HCT116 (cell line): Measurements from ENCODE around the gene PDK2. TPM values are rescaled to one million over a fixed set of nuclear protein-coding genes. Genes with fewer than 3 reads are reported as not detected.

Experiments
- ATAC-seq: fragments of 200-7000 bp; cut with Tn5 transposase; 2 replicates; pipeline ENCODE4 v1.9.1; 2020; ENCODE audit warnings: mild to moderate bottlenecking, moderate library complexity
- BruUV-seq: library from RNA; stranded (reverse); fragments of 400-500 nt; replicated peaks from 2 replicates; lab custom pipeline; 2021; lab: Mats Ljungman, UMichigan
- CTCF ChIA-PET: fragments of 300-600 bp; sonication (Branson Sonifier 250); formaldehyde crosslinking; loops from one replicate; lab custom pipeline; 2021; ENCODE audit warnings: antibody characterized with exemption; lab: Charles Lee
- POLR2A ChIA-PET: fragments of 300-600, 350-600 bp; sonication (Branson Sonifier 250); formaldehyde crosslinking; loops from one replicate; lab custom pipeline; 2021; ENCODE audit warnings: antibody characterized with exemption; lab: Charles Lee
- RAD21 ChIA-PET, 2 experiments: fragments of 300-600 bp; sonication (Branson Sonifier 250); formaldehyde crosslinking; loops; one replicate each; lab custom pipeline; 2023; ENCODE audit warnings: low total read pairs in 2 of 2; ENCODE audit not compliant: uncharacterized antibody in 2 of 2, unreplicated experiment in 2 of 2, low non-redundant PET in 1 of 2; lab: Charles Lee
- DNase-seq: peaks from one replicate; pipeline ENCODE4 v3.0.0-alpha.2; 2010; ENCODE audit warnings: low read depth, low spot score
- H2AFZ ChIP-seq: fragments of 200-600 bp; shearing (Covaris generic), sonication (generic); 2 replicates; pipeline ENCODE4 v1.6.1; 2017; ENCODE audit warnings: low read depth, mixed run types, mixed read lengths, antibody characterized with exemption, low read length; ENCODE audit not compliant: poor library complexity, severe bottlenecking
- H3K27ac ChIP-seq: 2 replicates; pipeline ENCODE4 v1.5.1; 2012; ENCODE audit warnings: low read depth, low read length
- H3K27me3 ChIP-seq: fragments of 200-600 bp; sonication (generic); 2 replicates; pipeline ENCODE4 v1.6.1; 2016; ENCODE audit warnings: mixed run types, low read length, mixed read lengths; ENCODE audit not compliant: insufficient read depth
- H3K36me3 ChIP-seq, 2 experiments: fragments of 200-500 bp in 1 of 2; fragments of 200-600 bp in 1 of 2; sonication (Bioruptor generic) in 1 of 2; sonication (generic) in 1 of 2; 2 replicates each; pipeline versions ENCODE4 v1.5.1 to v1.6.1; 2014 to 2016; ENCODE audit warnings: low read length in 2 of 2, inconsistent platforms in 1 of 2, mixed read lengths in 1 of 2, mixed run types in 1 of 2; ENCODE audit not compliant: insufficient read depth in 2 of 2, control insufficient read depth in 1 of 2
- H3K4me1 ChIP-seq, 2 experiments: fragments of 200-600 bp in 1 of 2; sonication (generic) in 1 of 2; 2 replicates each; pipeline versions ENCODE4 v1.5.1 to v1.6.1; 2012 to 2017; ENCODE audit warnings: low read length in 2 of 2, inconsistent platforms in 1 of 2, mild to moderate bottlenecking in 1 of 2, mixed read lengths in 1 of 2, mixed run types in 1 of 2, moderate library complexity in 1 of 2; ENCODE audit not compliant: insufficient read depth in 2 of 2, control insufficient read depth in 1 of 2
- H3K4me2 ChIP-seq: fragments of 200-600 bp; sonication (generic); 2 replicates; pipeline ENCODE4 v1.6.1; 2017; ENCODE audit warnings: mixed run types, low read length, mixed read lengths
- H3K4me3 ChIP-seq, 2 experiments: fragments of 200-600 bp in 1 of 2; sonication (generic) in 1 of 2; replicated peaks in 1 of 2; 2 replicates each; pipeline ENCODE4 v1.5.1; 2011 to 2016; ENCODE audit warnings: low read length in 2 of 2, control low read depth in 1 of 2, low read depth in 1 of 2, mild to moderate bottlenecking in 1 of 2, mixed read lengths in 1 of 2, mixed run types in 1 of 2
- H3K79me2 ChIP-seq: fragments of 200-600 bp; sonication (generic); 2 replicates; pipeline ENCODE4 v1.6.1; 2017; ENCODE audit warnings: mild to moderate bottlenecking, mixed run types, low read length, moderate library complexity, mixed read lengths; ENCODE audit not compliant: insufficient read depth
- H3K9ac ChIP-seq: fragments of 200-600 bp; sonication (generic); 2 replicates; pipeline ENCODE4 v1.6.1; 2016; ENCODE audit warnings: low read length, mixed read lengths
- H3K9me2 ChIP-seq: fragments of 200-600 bp; sonication (generic), shearing (Covaris generic); 2 replicates; pipeline ENCODE4 v1.6.1; 2017; ENCODE audit warnings: mixed run types, mild to moderate bottlenecking, moderate library complexity; ENCODE audit not compliant: insufficient read depth
- H3K9me3 ChIP-seq, 2 experiments: fragments of 200-500 bp in 1 of 2; fragments of 200-600 bp in 1 of 2; sonication (Bioruptor generic) in 1 of 2; sonication (generic) in 1 of 2; 2 replicates each; pipeline ENCODE4 v1.6.1; 2014 to 2017; ENCODE audit warnings: low read length in 2 of 2, mixed read lengths in 2 of 2, inconsistent platforms in 1 of 2, low read depth in 1 of 2, mild to moderate bottlenecking in 1 of 2, mixed run types in 1 of 2, moderate library complexity in 1 of 2; ENCODE audit not compliant: control insufficient read depth in 1 of 2, insufficient read depth in 1 of 2
- H4K20me1 ChIP-seq: fragments of 200-600 bp; sonication (generic), shearing (Covaris generic); 2 replicates; pipeline ENCODE4 v1.6.1; 2017; ENCODE audit warnings: mixed run types, mild to moderate bottlenecking, moderate library complexity; ENCODE audit not compliant: insufficient read depth
- CBX3 ChIP-seq: IDR thresholded peaks from 2 replicates; pipeline ENCODE4 v1.6.1; 2012; ENCODE audit warnings: low read depth
- ELF1 ChIP-seq: IDR thresholded peaks from 2 replicates; pipeline ENCODE4 v1.6.1; 2012; ENCODE audit warnings: low read depth, borderline replicate concordance
- EZH2 ChIP-seq: fragments of 200-600 bp; sonication (generic); IDR thresholded peaks from 2 replicates; pipeline ENCODE4 v1.6.1; 2017; ENCODE audit warnings: antibody characterized with exemption, mixed run types
- FOSL1 ChIP-seq: IDR thresholded peaks from 2 replicates; pipeline ENCODE4 v1.6.1; 2012; ENCODE audit warnings: low read depth
- JUND ChIP-seq: IDR thresholded peaks from 2 replicates; pipeline ENCODE4 v1.6.1; 2012
- MAX ChIP-seq: IDR thresholded peaks from 2 replicates; pipeline ENCODE4 v1.6.1; 2012
- POLR2A ChIP-seq: IDR thresholded peaks from 2 replicates; pipeline ENCODE4 v1.7.0; 2011; ENCODE audit warnings: borderline replicate concordance; ENCODE audit not compliant: insufficient read depth, insufficient read length; ENCODE audit errors: extremely low read depth
- POLR2AphosphoS5 ChIP-seq: IDR thresholded peaks from 2 replicates; pipeline ENCODE4 v1.6.1; 2011; ENCODE audit warnings: mild to moderate bottlenecking, low read depth, low read length, moderate library complexity
- RAD21 ChIP-seq: IDR thresholded peaks from 2 replicates; pipeline ENCODE4 v1.6.1; 2012; ENCODE audit warnings: low read depth, mild to moderate bottlenecking
- REST ChIP-seq: IDR thresholded peaks from 2 replicates; pipeline ENCODE4 v1.6.1; 2012; ENCODE audit warnings: low read depth
- SIN3A ChIP-seq: IDR thresholded peaks from 2 replicates; pipeline ENCODE4 v1.6.1; 2012; ENCODE audit warnings: low read depth
- SP1 ChIP-seq: IDR thresholded peaks from 2 replicates; pipeline ENCODE4 v1.6.1; 2012; ENCODE audit warnings: low read depth
- TCF7L2 ChIP-seq: IDR thresholded peaks from 2 replicates; pipeline ENCODE4 v1.7.0; 2011; ENCODE audit warnings: borderline replicate concordance, inconsistent platforms; ENCODE audit not compliant: insufficient read depth, insufficient read length; ENCODE audit errors: extremely low read depth
- ZFX ChIP-seq: fragments of 450-650 bp; IDR thresholded peaks from 2 replicates; pipeline ENCODE4 v1.6.1; 2017
- intact Hi-C: fragments of 100-400 bp; cut with micrococcal nuclease; formaldehyde crosslinking; loops from 2 replicates; pipeline ENCODE4 v1.10.0; 2022
- total RNA-seq: library from RNA; stranded (reverse); gene quantifications from one replicate; pipeline ENCODE4 v1.2.1, GENCODE V29; 2021; ENCODE audit not compliant: unreplicated experiment
- TF ChIP-seq, protein P1 (sequence below): IDR thresholded peaks from 2 replicates; pipeline ENCODE4 v1.6.1; 2011; ENCODE audit warnings: mild to moderate bottlenecking, low read length, moderate library complexity; ENCODE audit not compliant: insufficient replicate concordance; ENCODE audit errors: extremely low read depth
- TF ChIP-seq, protein P2 (sequence below): IDR thresholded peaks from 2 replicates; pipeline ENCODE4 v1.6.1; 2012

PDK2 gene
- total RNA-seq, 1 experiment from 2014 or later = 39.1 TPM

DNA sequence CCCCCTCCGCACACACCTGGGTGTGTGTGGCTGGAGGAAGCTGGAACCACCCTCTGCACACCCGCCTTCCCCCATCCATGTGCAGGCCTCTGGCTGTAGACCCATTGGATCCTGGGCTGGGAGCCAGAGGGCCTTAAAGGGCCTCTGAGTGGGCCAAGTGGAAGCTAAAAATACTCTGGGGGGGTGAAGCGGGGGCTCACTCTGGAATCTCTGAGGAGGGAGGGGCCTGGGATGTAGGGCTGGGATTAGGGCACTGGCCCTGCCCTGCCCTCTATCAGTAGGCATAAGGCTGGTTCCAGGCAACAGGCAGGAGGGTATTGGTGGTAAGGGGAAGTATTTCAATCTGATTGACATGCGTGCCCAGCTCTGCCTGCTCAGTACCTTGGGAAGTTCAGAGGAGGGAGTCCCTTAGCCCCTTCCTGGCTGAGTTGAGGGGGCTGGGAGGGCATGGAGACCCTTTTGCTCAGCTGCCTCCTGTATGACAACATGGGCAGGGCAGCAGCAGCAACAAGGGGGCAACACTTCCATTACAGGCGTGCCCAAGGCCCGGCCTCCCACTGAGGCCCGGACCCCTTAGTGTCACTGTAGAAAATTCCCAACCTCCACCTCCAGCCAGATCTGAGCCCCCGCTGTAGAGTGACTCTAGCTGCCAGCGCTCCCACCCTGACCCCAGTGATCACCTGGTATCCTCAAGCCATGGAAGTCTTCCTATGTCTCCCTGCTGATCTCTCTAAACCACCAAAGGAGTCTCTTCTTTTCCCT lies 34.0 kb upstream of the PDK2 start:
- peaks cover 87 to 93% of the 10 kb centered on the region in 2 experiments for H3K4me1 ChIP-seq
- BruUV-seq = no TSS peak
- peak overlapping the region; percentile 87 for H3K4me2 ChIP-seq
- POLR2A ChIA-PET = interaction anchor here (0.6 to 7.3 kb wide), 14 partner anchors 9 to 1236 kb away, joined by 3 to 65 read pairs (median 4); no protein-coding TSS in a partner anchor
- no peaks in the 10 kb centered on the region for H4K20me1 ChIP-seq
- TF ChIP-seq RAD21 = no peak
- TF ChIP-seq ELF1 = no peak
- no peak for TF ChIP-seq REST
- no peak for TF ChIP-seq FOSL1
- TF ChIP-seq MAX = no peak
- no peak for TF ChIP-seq EZH2
- TF ChIP-seq SIN3A = no peak
- no peak for TF ChIP-seq POLR2A
- TF ChIP-seq, protein P1, sequence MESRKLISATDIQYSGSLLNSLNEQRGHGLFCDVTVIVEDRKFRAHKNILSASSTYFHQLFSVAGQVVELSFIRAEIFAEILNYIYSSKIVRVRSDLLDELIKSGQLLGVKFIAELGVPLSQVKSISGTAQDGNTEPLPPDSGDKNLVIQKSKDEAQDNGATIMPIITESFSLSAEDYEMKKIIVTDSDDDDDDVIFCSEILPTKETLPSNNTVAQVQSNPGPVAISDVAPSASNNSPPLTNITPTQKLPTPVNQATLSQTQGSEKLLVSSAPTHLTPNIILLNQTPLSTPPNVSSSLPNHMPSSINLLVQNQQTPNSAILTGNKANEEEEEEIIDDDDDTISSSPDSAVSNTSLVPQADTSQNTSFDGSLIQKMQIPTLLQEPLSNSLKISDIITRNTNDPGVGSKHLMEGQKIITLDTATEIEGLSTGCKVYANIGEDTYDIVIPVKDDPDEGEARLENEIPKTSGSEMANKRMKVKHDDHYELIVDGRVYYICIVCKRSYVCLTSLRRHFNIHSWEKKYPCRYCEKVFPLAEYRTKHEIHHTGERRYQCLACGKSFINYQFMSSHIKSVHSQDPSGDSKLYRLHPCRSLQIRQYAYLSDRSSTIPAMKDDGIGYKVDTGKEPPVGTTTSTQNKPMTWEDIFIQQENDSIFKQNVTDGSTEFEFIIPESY = no peak
- TF ChIP-seq POLR2AphosphoS5 = peak; percentile 56; the same call in 1 of the 2 replicates
- TF ChIP-seq JUND = no peak
- TF ChIP-seq, protein P2, sequence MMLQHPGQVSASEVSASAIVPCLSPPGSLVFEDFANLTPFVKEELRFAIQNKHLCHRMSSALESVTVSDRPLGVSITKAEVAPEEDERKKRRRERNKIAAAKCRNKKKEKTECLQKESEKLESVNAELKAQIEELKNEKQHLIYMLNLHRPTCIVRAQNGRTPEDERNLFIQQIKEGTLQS = no peak
- TF ChIP-seq ZFX = 0 out of 2 replicates have a peak, but pooled peaks have one; percentile 30
- no peak for TF ChIP-seq SP1
- TF ChIP-seq TCF7L2 = no peak
- no peak for TF ChIP-seq CBX3
- no peaks in the 10 kb centered on the region for H3K9me2 ChIP-seq
- CTCF ChIA-PET = interaction anchor here (0.9 to 3.9 kb wide), 7 partner anchors 17 to 64 kb away, joined by 5 to 22 read pairs (median 17); no protein-coding TSS in a partner anchor
- peaks cover 4 to 13% of the 10 kb centered on the region in 2 experiments; a peak in 3 of 4 replicates for H3K36me3 ChIP-seq
- intact Hi-C loops = no loop called here
- RAD21 ChIA-PET = interaction anchor here (1.1 to 3.3 kb wide), 5 partner anchors 19 to 34 kb away, joined by 3 to 15 read pairs (median 5); no protein-coding TSS in a partner anchor
- peak overlapping the region; percentile 38 to 50 for H3K4me3 ChIP-seq
- ATAC-seq = peak; percentile 5; the same call in 1 of the 2 replicates
- peak overlapping the region; percentile 82 for H3K9ac ChIP-seq
- no peak overlapping the region for H2AFZ ChIP-seq
- H3K27ac ChIP-seq = peak overlapping the region; percentile 93
- DNase-seq = no peak
- H3K9me3 ChIP-seq = no peaks in the 10 kb centered on the region
- peaks cover 99% of the 10 kb centered on the region for H3K79me2 ChIP-seq
- no peaks in the 10 kb centered on the region for H3K27me3 ChIP-seq
